CD14-positive monocyte (primary cell): ENCODE measurements around the gene SLC9A9. TPM values are rescaled to one million over a fixed set of nuclear protein-coding genes. Genes with fewer than 3 reads are reported as not detected.

Experiments used
- DNase-seq, 3 donors: peaks; one replicate each; pipeline ENCODE4 v3.0.0-alpha.2; 2011 to 2022
- H2AFZ ChIP-seq: 2 replicates; pipeline ENCODE4 v1.6.0; 2012; ENCODE audit warnings: mild to moderate bottlenecking, low read depth, low read length, inconsistent platforms; ENCODE audit not compliant: insufficient read depth, poor library complexity, severe bottlenecking
- H3K27ac ChIP-seq, 2 donors: 1 replicate in 1 of 2; 2 replicates in 1 of 2; pipeline ENCODE4 v1.5.1; 2012 to 2013; ENCODE audit warnings: low read length in 2 of 2, control low read depth in 1 of 2, inconsistent platforms in 1 of 2, low read depth in 1 of 2, mild to moderate bottlenecking in 1 of 2
- H3K27me3 ChIP-seq, 2 donors: one replicate each; pipeline versions ENCODE4 v1.6.0 to v1.6.1; 2011 to 2013; ENCODE audit warnings: low read length in 2 of 2; ENCODE audit not compliant: control insufficient read depth in 2 of 2, insufficient read depth in 2 of 2
- H3K36me3 ChIP-seq, 2 donors: replicated peaks in 1 of 2; 1 replicate in 1 of 2; 2 replicates in 1 of 2; pipeline versions ENCODE4 v1.5.1 to v1.6.1; 2012 to 2013; ENCODE audit warnings: low read length in 2 of 2, control low read depth in 1 of 2, inconsistent platforms in 1 of 2, mild to moderate bottlenecking in 1 of 2; ENCODE audit not compliant: insufficient read depth in 2 of 2, control insufficient read depth in 1 of 2
- H3K4me1 ChIP-seq, 2 donors: 1 replicate in 1 of 2; 2 replicates in 1 of 2; pipeline versions ENCODE4 v1.5.1 to v1.6.1; 2012 to 2013; ENCODE audit warnings: low read length in 2 of 2, control low read depth in 1 of 2, inconsistent platforms in 1 of 2, mild to moderate bottlenecking in 1 of 2, moderate library complexity in 1 of 2; ENCODE audit not compliant: insufficient read depth in 2 of 2, control insufficient read depth in 1 of 2
- H3K4me2 ChIP-seq: replicated peaks from 2 replicates; pipeline ENCODE3; 2012; ENCODE audit warnings: low read length, moderate library complexity, mild to moderate bottlenecking; ENCODE audit not compliant: poor library complexity, severe bottlenecking; ENCODE audit errors: extremely low read depth
- H3K4me3 ChIP-seq, 3 experiments: fragments of 200-600 bp in 1 of 3; sonication (generic) in 1 of 3; replicated peaks in 1 of 3; 1 replicate in 2 of 3; 2 replicates in 1 of 3; pipeline ENCODE4 v1.5.1; 2011 to 2013; ENCODE audit warnings: low read length in 3 of 3, mild to moderate bottlenecking in 3 of 3, control low read depth in 2 of 3, low read depth in 2 of 3, inconsistent platforms in 1 of 3, moderate library complexity in 1 of 3
- H3K79me2 ChIP-seq: 2 replicates; pipeline ENCODE4 v1.6.0; 2012; ENCODE audit warnings: mild to moderate bottlenecking, control low read depth, inconsistent platforms, low read length, moderate library complexity; ENCODE audit not compliant: insufficient read depth
- H3K9ac ChIP-seq: 2 replicates; pipeline ENCODE4 v1.6.0; 2017; ENCODE audit warnings: low read length, mild to moderate bottlenecking; ENCODE audit not compliant: insufficient read depth, poor library complexity, severe bottlenecking
- H3K9me3 ChIP-seq, 2 donors: replicated peaks in 1 of 2; 1 replicate in 1 of 2; 2 replicates in 1 of 2; pipeline versions ENCODE4 v1.5.1 to v1.6.1; 2012 to 2013; ENCODE audit warnings: low read length in 2 of 2, control low read depth in 1 of 2; ENCODE audit not compliant: control insufficient read depth in 1 of 2, insufficient read depth in 1 of 2
- H4K20me1 ChIP-seq: 2 replicates; pipeline ENCODE4 v1.6.0; 2012; ENCODE audit warnings: mild to moderate bottlenecking, low read length, control low read depth, moderate library complexity; ENCODE audit not compliant: insufficient read depth
- H3K27ac Mint-ChIP-seq, 7 donors: one replicate each; pipeline ENCODE4 v1.8.0; 2020; ENCODE audit warnings: mild to moderate bottlenecking in 7 of 7, mixed read lengths in 7 of 7, moderate library complexity in 6 of 7, inconsistent platforms in 2 of 7
- H3K27me3 Mint-ChIP-seq, 3 donors: one replicate each; pipeline ENCODE4 v1.8.0; 2021 to 2022; ENCODE audit warnings: low read depth in 3 of 3, mild to moderate bottlenecking in 3 of 3, mixed read lengths in 3 of 3, moderate library complexity in 3 of 3, inconsistent platforms in 1 of 3
- H3K36me3 Mint-ChIP-seq, 2 donors: one replicate each; pipeline ENCODE4 v1.8.0; 2020; ENCODE audit warnings: mixed read lengths in 2 of 2, inconsistent platforms in 1 of 2, mild to moderate bottlenecking in 1 of 2
- H3K4me1 Mint-ChIP-seq: one replicate; pipeline ENCODE4 v1.8.0; 2020; ENCODE audit warnings: mild to moderate bottlenecking, mixed read lengths
- H3K4me3 Mint-ChIP-seq, 2 donors: one replicate each; pipeline ENCODE4 v1.8.0; 2020; ENCODE audit warnings: mild to moderate bottlenecking in 2 of 2, mixed read lengths in 2 of 2, moderate library complexity in 1 of 2
- H3K9me3 Mint-ChIP-seq, 7 donors: one replicate each; pipeline ENCODE4 v1.8.0; 2020 to 2022; ENCODE audit warnings: mixed read lengths in 7 of 7, mild to moderate bottlenecking in 6 of 7, moderate library complexity in 6 of 7, inconsistent platforms in 2 of 7
- WGBS: methylation state at CpG from one replicate; pipeline ENCODE4 v1.1.5; 2013; ENCODE audit warnings: missing lambda C conversion rate; ENCODE audit not compliant: insufficient coverage; 5-methylcytosine and 5-hydroxymethylcytosine counted together
- intact Hi-C, 2 donors: fragments of 100-400 bp; cut with micrococcal nuclease; formaldehyde crosslinking; loops; one replicate each; pipeline versions ENCODE4 v1.15.0 to v1.15.1; 2023
- polyA plus RNA-seq, 3 donors: library from polyadenylated mRNA; depleted of rRNA in 1 of 3; unstranded in 2 of 3; stranded (reverse) in 1 of 3; fragments of 300-500 nt in 2 of 3; fragments of >200 nt in 1 of 3; fragmentation: Illumina TruSeq in 2 of 3; gene quantifications; 1 replicate in 2 of 3; 2 replicates in 1 of 3; pipeline ENCODE4 v1.2.3, GENCODE V29; 2012 to 2021
- TF ChIP-seq, protein P1 (sequence below): fragments of 200-600 bp; IDR thresholded peaks from one replicate; pipeline ENCODE4 v1.8.0; 2022; ENCODE audit warnings: antibody characterized with exemption, mild to moderate bottlenecking

Gene SLC9A9
- polyA plus RNA-seq, 3 donors, result 14.1 to 32.8 (median 27.0) TPM

DNA sequence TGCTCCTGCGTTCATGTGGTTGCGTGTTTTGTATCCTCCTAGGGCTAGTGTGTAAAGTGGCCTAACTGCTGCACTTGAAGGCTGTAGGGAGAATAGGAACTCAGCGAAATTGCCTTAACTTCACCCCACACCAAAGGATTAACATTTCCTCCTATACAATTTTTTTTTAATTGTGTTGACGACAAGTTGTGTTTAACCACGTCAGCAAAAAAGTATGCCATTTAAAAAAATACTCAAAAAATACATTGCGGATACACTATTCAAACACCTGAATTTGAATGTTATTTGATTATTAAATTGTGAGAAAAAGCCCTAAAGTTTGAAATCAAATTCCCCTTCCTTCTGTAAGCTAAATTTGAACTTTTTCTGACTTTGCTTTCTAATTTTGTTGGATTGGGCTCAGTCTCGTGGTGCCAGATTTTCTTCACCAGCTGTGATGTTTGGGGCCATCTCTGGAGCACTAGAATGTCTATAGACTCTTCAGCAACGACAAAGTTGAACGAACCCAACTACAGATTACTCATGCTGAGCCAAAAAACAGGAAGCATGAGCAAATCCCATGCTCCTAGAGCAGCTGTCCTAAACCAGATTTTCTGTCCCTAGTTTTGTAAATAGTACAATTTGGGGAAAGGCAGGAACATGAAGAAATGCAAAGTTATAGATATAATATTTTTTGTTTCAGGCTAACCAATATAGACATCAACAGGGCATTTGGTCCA lies 8.1 kb upstream of the SLC9A9 start:
- H3K4me3 Mint-ChIP-seq, result no peak overlapping the region
- peaks cover 0 to 9% (median 1%) of the 10 kb centered on the region in 3 donors for H3K27me3 Mint-ChIP-seq
- H3K9me3 ChIP-seq, result no peaks in the 10 kb centered on the region
- no peak overlapping the region for H3K9ac ChIP-seq
- DNase-seq, result no peak
- H3K9me3 Mint-ChIP-seq, result peaks cover 0 to 10% (median 5%) of the 10 kb centered on the region in 7 donors
- no peak overlapping the region for H3K4me3 ChIP-seq
- peaks cover 2% of the 10 kb centered on the region for H3K4me1 Mint-ChIP-seq
- TF ChIP-seq, protein P1, sequence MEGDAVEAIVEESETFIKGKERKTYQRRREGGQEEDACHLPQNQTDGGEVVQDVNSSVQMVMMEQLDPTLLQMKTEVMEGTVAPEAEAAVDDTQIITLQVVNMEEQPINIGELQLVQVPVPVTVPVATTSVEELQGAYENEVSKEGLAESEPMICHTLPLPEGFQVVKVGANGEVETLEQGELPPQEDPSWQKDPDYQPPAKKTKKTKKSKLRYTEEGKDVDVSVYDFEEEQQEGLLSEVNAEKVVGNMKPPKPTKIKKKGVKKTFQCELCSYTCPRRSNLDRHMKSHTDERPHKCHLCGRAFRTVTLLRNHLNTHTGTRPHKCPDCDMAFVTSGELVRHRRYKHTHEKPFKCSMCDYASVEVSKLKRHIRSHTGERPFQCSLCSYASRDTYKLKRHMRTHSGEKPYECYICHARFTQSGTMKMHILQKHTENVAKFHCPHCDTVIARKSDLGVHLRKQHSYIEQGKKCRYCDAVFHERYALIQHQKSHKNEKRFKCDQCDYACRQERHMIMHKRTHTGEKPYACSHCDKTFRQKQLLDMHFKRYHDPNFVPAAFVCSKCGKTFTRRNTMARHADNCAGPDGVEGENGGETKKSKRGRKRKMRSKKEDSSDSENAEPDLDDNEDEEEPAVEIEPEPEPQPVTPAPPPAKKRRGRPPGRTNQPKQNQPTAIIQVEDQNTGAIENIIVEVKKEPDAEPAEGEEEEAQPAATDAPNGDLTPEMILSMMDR, result no peak
- WGBS, result 60% methylated on average over 2 of the region's 9 CpGs
- no peak overlapping the region for H3K27ac ChIP-seq
- intact Hi-C loops, result no loop called here
- H2AFZ ChIP-seq, result no peak overlapping the region
- no peak overlapping the region for H3K4me2 ChIP-seq
- no peak overlapping the region for H3K27ac Mint-ChIP-seq
- H3K79me2 ChIP-seq, result no peaks in the 10 kb centered on the region
- H3K27me3 ChIP-seq, result no peaks in the 10 kb centered on the region
- H3K4me1 ChIP-seq, result no peaks in the 10 kb centered on the region
- H3K36me3 ChIP-seq, result no peaks in the 10 kb centered on the region
- no peaks in the 10 kb centered on the region for H4K20me1 ChIP-seq
- no peaks in the 10 kb centered on the region for H3K36me3 Mint-ChIP-seq

GRCh38 chr3:143855183-143855582 lies 6.9 kb upstream of the SLC9A9 start:
- Histone ChIP-seq H3K27ac (no peak overlapping the region), H4K20me1 (no peaks in the 10 kb centered on the region), H3K4me1 (peaks cover 0 to under 1% of the 10 kb centered on the region in 2 donors), H3K4me2 (no peak overlapping the region), H3K4me3 (no peak overlapping the region), H3K9ac (no peak overlapping the region), H3K79me2 (no peaks in the 10 kb centered on the region), H3K9me3 (no peaks in the 10 kb centered on the region), H3K27me3 (no peaks in the 10 kb centered on the region), H2AFZ (no peak overlapping the region), H3K36me3 (no peaks in the 10 kb centered on the region)
- DNase-seq, result no peak
- H3K27me3 Mint-ChIP-seq, result peaks cover 0 to 7% (median 4%) of the 10 kb centered on the region in 3 donors
- 80% methylated on average over 1 of the region's 3 CpGs for WGBS
- peaks cover 6% of the 10 kb centered on the region for H3K4me1 Mint-ChIP-seq
- H3K36me3 Mint-ChIP-seq, result no peaks in the 10 kb centered on the region
- no peak overlapping the region for H3K27ac Mint-ChIP-seq
- H3K4me3 Mint-ChIP-seq, result no peak overlapping the region
- TF ChIP-seq, protein P1, result no peak
- peaks cover 0 to 9% (median 3%) of the 10 kb centered on the region in 7 donors for H3K9me3 Mint-ChIP-seq
- intact Hi-C loops, result no loop called here
